ENCODE results near the gene TRIO.

DNA sequence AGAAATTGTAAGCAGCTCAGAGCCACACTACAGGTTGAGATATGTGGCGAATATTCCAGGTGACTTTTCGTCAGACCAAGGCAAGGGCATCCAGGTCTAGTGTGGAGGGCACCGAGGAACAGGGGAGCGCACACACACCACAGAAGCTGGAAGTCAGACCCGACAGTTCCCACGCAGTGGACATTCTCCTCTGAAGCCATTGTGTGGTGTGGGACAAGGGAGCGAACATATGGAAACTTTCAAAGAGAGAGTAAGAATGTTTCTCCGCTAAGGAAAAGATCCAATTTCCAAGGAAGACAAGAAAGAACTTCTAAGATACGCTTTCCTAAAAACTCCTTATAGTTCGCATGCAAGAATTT, 297.1 kb downstream of the TRIO start:
- TF ChIP-seq ZNF274 (IDR thresholded peaks at IDR 0.05; ENCODE audit: insufficient read depth, insufficient read length), result no peak
- no peak for TF ChIP-seq IRF3 (IDR thresholded peaks at IDR 0.05)
- TF ChIP-seq SMC3 (IDR thresholded peaks at IDR 0.05; ENCODE audit: borderline replicate concordance, low read length), result no peak
- TF ChIP-seq, protein P1, sequence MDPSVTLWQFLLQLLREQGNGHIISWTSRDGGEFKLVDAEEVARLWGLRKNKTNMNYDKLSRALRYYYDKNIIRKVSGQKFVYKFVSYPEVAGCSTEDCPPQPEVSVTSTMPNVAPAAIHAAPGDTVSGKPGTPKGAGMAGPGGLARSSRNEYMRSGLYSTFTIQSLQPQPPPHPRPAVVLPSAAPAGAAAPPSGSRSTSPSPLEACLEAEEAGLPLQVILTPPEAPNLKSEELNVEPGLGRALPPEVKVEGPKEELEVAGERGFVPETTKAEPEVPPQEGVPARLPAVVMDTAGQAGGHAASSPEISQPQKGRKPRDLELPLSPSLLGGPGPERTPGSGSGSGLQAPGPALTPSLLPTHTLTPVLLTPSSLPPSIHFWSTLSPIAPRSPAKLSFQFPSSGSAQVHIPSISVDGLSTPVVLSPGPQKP (IDR thresholded peaks at IDR 0.05; ENCODE audit: low read depth, low read length), result no peak
